ENCODE measurements around the gene FBXL17. TPM values are rescaled to one million over a fixed set of nuclear protein-coding genes. Genes with fewer than 3 reads are reported as not detected.
"Not testable (repeated sequence)": the region's sequence is repeated elsewhere in the genome, so short reads cannot be mapped to it uniquely, and the experiment has no call there.

FBXL17 gene
- total RNA-seq, 1 donor from 2014 or later: 4.2 TPM

GRCh38 chr5:108174286-108174685 lies 207.6 kb downstream of the FBXL17 start:
- TF ChIP-seq, protein P1, sequence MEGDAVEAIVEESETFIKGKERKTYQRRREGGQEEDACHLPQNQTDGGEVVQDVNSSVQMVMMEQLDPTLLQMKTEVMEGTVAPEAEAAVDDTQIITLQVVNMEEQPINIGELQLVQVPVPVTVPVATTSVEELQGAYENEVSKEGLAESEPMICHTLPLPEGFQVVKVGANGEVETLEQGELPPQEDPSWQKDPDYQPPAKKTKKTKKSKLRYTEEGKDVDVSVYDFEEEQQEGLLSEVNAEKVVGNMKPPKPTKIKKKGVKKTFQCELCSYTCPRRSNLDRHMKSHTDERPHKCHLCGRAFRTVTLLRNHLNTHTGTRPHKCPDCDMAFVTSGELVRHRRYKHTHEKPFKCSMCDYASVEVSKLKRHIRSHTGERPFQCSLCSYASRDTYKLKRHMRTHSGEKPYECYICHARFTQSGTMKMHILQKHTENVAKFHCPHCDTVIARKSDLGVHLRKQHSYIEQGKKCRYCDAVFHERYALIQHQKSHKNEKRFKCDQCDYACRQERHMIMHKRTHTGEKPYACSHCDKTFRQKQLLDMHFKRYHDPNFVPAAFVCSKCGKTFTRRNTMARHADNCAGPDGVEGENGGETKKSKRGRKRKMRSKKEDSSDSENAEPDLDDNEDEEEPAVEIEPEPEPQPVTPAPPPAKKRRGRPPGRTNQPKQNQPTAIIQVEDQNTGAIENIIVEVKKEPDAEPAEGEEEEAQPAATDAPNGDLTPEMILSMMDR (conservative IDR thresholded peaks at IDR 0.05; ENCODE audit: low read depth, low read length): no peak
- no peak overlapping the region for H3K4me3 ChIP-seq (ENCODE audit: low read depth, low read length)
- DNase-seq (ENCODE audit: low read depth): no peak

- H3K4me3 ChIP-seq (ENCODE audit: low read depth, low read length): no peak overlapping the region
- TF ChIP-seq, protein P1 (conservative IDR thresholded peaks at IDR 0.05; ENCODE audit: low read depth, low read length): no peak
- DNase-seq (ENCODE audit: low read depth): no peak
Observed at GRCh38 chr5:108171759-108172158, 210.1 kb downstream of the FBXL17 start.

DNA sequence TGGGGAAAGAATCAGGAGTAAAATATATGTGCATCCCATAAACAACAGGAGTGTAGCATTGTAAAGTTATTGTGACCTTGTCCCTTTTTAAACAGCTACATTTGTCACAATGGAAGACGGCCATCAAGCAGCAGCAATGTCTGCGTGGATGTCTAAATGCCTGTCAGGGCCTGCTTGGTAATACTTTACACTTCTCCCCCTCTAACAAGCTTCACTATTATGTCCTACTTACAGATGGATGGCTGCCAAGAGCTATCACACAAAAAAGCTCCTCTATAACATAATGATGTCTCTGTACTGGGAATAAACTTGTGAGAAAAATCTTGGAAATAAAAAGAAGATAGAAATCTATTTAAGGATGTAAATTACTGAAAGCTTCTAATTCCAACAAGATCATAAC lies 213.0 kb downstream of the FBXL17 start:
- no peak for DNase-seq (ENCODE audit: low read depth)
- no peak overlapping the region for H3K4me3 ChIP-seq (ENCODE audit: low read depth, low read length)
- TF ChIP-seq, protein P1 (conservative IDR thresholded peaks at IDR 0.05; ENCODE audit: low read depth, low read length): no peak

- no peak overlapping the region for H3K4me3 ChIP-seq (ENCODE audit: low read depth, low read length)
- TF ChIP-seq, protein P1 (conservative IDR thresholded peaks at IDR 0.05; ENCODE audit: low read depth, low read length): no peak
- no peak for DNase-seq (ENCODE audit: low read depth)
Observed at GRCh38 chr5:108167174-108167573, 214.7 kb downstream of the FBXL17 start.

DNA sequence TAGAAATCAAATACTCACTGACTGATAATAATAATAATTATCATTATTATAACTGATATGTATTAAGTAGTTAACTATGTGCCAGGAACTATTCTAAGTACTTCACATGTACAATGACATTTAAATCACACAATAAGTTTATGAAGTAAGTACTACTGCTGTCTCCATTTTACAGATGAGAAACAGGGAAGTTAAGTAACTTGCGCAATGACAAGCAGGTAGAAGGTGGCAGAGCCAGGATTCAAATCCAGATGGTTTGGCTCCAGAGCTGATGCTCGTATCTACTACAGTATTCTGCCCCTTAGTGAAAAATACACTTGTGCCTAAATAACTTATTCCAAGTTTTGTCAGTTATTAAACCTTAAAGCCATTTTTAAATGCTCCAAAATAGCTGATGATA lies 217.3 kb downstream of the FBXL17 start:
- TF ChIP-seq, protein P1 (conservative IDR thresholded peaks at IDR 0.05; ENCODE audit: low read depth, low read length): no peak
- H3K4me3 ChIP-seq (ENCODE audit: low read depth, low read length): no peak overlapping the region
- DNase-seq (ENCODE audit: low read depth): no peak

GRCh38 chr5:108152854-108153253 lies 229.0 kb downstream of the FBXL17 start:
- not testable (repeated sequence) for H3K4me3 ChIP-seq (ENCODE audit: low read depth, low read length); DNase-seq (ENCODE audit: low read depth)

DNA sequence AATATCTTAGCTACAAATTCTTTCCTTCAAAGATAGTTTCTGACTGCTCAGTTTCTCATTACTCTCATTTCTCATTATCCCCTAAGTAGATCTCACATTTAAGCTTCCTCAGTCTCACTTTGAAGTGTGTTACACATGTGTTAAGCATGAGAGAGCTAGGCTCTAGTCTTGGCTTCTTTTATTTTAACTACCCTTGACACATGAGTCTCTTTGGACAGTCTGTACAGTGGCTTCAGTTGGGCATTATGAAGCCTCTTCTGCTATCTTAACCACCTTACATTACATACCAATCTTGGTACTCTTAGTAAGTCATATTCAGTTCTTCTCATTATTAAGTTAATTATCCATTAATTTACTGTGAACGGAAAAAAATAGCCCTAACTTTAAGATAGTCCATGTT lies 232.5 kb downstream of the FBXL17 start:
- DNase-seq (ENCODE audit: low read depth): no peak
- H3K4me3 ChIP-seq (ENCODE audit: low read depth, low read length): no peak overlapping the region
- TF ChIP-seq, protein P1 (conservative IDR thresholded peaks at IDR 0.05; ENCODE audit: low read depth, low read length): no peak

DNA sequence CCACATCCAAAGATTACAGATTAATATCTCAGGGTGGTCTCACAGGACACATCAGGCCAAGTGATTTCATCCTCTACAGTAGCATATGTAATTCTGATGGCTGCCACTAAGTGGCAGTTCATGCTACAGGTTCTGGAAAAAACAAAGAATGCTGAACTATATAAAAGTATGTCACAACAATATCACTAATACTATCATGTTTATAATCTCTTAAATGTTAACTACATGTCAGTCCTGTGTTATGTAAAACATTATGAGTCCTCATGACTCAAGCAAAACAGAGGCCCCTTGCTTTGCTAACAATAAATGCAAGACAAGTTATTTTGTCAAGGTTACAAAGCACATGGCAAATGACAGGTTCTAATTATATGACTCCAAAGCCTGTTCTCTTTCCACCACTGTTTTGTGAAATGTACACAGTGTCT lies 233.2 kb downstream of the FBXL17 start:
- no peak for DNase-seq (ENCODE audit: low read depth)
- TF ChIP-seq, protein P1 (conservative IDR thresholded peaks at IDR 0.05; ENCODE audit: low read depth, low read length): peak; percentile 59
- no peak overlapping the region for H3K4me3 ChIP-seq (ENCODE audit: low read depth, low read length)

Data from epithelial cell of proximal tubule (primary cell).